B cell (primary cell): Measurements from ENCODE around the gene TGFBR3L. TPM values are rescaled to one million over a fixed set of nuclear protein-coding genes. Genes with fewer than 3 reads are reported as not detected.
A peak's percentile ranks its signal among the peaks of the same experiment; 100 is the strongest.

Source experiments
- ATAC-seq: fragments of 200-7000 bp; cut with Tn5 transposase; one replicate; pipeline ENCODE4 v1.10.0; 2021; ENCODE audit warnings: low read depth, mild to moderate bottlenecking, moderate number of reproducible peaks, moderate library complexity
- CTCF ChIA-PET: fragments of 350-600 bp; sonication (Branson Sonifier 250); formaldehyde crosslinking; loops from one replicate; lab custom pipeline; 2021; ENCODE audit warnings: antibody characterized with exemption, inconsistent platforms; lab: Charles Lee
- POLR2A ChIA-PET: fragments of 350-600 bp; sonication (Branson Sonifier 250); formaldehyde crosslinking; loops from one replicate; lab custom pipeline; 2021; ENCODE audit warnings: antibody characterized with exemption; lab: Charles Lee
- DNase-seq: peaks from one replicate; pipeline ENCODE4 v3.0.0; 2013
- H2AFZ ChIP-seq: 2 replicates; pipeline ENCODE4 v1.6.1; 2012; ENCODE audit warnings: mild to moderate bottlenecking, low read depth, low read length; ENCODE audit not compliant: insufficient read depth, poor library complexity, severe bottlenecking
- H3K27ac ChIP-seq, 2 donors: 1 replicate in 1 of 2; 2 replicates in 1 of 2; pipeline ENCODE4 v1.5.1; 2012 to 2013; ENCODE audit warnings: low read length in 2 of 2, mild to moderate bottlenecking in 2 of 2, moderate library complexity in 1 of 2
- H3K27me3 ChIP-seq, 4 experiments: fragments of 200-600 bp in 1 of 4; sonication (generic) in 1 of 4; replicated peaks in 1 of 4; 1 replicate in 2 of 4; 2 replicates in 2 of 4; pipeline versions ENCODE4 v1.6.1 to v1.7.0; 2013 to 2016; ENCODE audit warnings: low read length in 3 of 4, mild to moderate bottlenecking in 2 of 4, mixed read lengths in 1 of 4, moderate library complexity in 1 of 4; ENCODE audit not compliant: insufficient read depth in 4 of 4, control insufficient read depth in 3 of 4; ENCODE audit errors: control extremely low read depth in 1 of 4
- H3K36me3 ChIP-seq, 2 experiments: replicated peaks in 1 of 2; 1 replicate in 1 of 2; 2 replicates in 1 of 2; pipeline versions ENCODE4 v1.6.1 to v1.7.1; 2013; ENCODE audit warnings: low read length in 1 of 2; ENCODE audit not compliant: insufficient read depth in 2 of 2, control insufficient read depth in 1 of 2; ENCODE audit errors: control extremely low read depth in 1 of 2, extremely low read depth in 1 of 2
- H3K4me1 ChIP-seq, 2 donors: fragments of 200-600 bp in 1 of 2; sonication (generic) in 1 of 2; 1 replicate in 1 of 2; 2 replicates in 1 of 2; pipeline versions ENCODE4 v1.5.1 to v1.6.1; 2013 to 2017; ENCODE audit warnings: low read length in 2 of 2; ENCODE audit not compliant: control insufficient read depth in 2 of 2, insufficient read depth in 2 of 2
- H3K4me2 ChIP-seq: replicated peaks from 2 replicates; pipeline ENCODE3; 2012; ENCODE audit warnings: mild to moderate bottlenecking, low read depth, low read length; ENCODE audit not compliant: poor library complexity, severe bottlenecking
- H3K4me3 ChIP-seq, 5 experiments: fragments of 200-600 bp in 1 of 5; sonication (generic) in 1 of 5; 1 replicate in 3 of 5; 2 replicates in 2 of 5; pipeline versions ENCODE4 v1.5.1 to v1.7.0; 2011 to 2016; ENCODE audit warnings: low read length in 4 of 5, mild to moderate bottlenecking in 4 of 5, low read depth in 2 of 5, control low read depth in 1 of 5, moderate library complexity in 1 of 5; ENCODE audit not compliant: insufficient read depth in 1 of 5; ENCODE audit errors: control extremely low read depth in 1 of 5, extremely low read depth in 1 of 5
- H3K79me2 ChIP-seq: fragments of 200-600 bp; sonication (generic); one replicate; pipeline ENCODE4 v1.6.0; 2016; ENCODE audit warnings: low read length; ENCODE audit not compliant: control insufficient read depth, insufficient read depth
- H3K9ac ChIP-seq: fragments of 200-600 bp; sonication (generic); 2 replicates; pipeline ENCODE4 v1.6.1; 2017; ENCODE audit warnings: mild to moderate bottlenecking, low read length, moderate library complexity
- H3K9me3 ChIP-seq, 3 donors: one replicate each; pipeline versions ENCODE4 v1.6.1 to v1.7.1; 2013; ENCODE audit warnings: low read length in 2 of 3; ENCODE audit not compliant: control insufficient read depth in 2 of 3, insufficient read depth in 1 of 3; ENCODE audit errors: control extremely low read depth in 1 of 3
- H4K20me1 ChIP-seq: 2 replicates; pipeline ENCODE4 v1.6.0; 2012; ENCODE audit warnings: mild to moderate bottlenecking, low read length; ENCODE audit not compliant: insufficient read depth, control insufficient read depth, poor library complexity, severe bottlenecking
- H3K27ac Mint-ChIP-seq: one replicate; pipeline ENCODE4 v1.8.0; 2021; ENCODE audit warnings: mixed read lengths
- H3K27me3 Mint-ChIP-seq: one replicate; pipeline ENCODE4 v1.8.0; 2021; ENCODE audit warnings: mixed read lengths
- H3K4me1 Mint-ChIP-seq: one replicate; pipeline ENCODE4 v1.8.0; 2021; ENCODE audit warnings: mixed read lengths
- H3K4me3 Mint-ChIP-seq: one replicate; pipeline ENCODE4 v1.8.0; 2021; ENCODE audit warnings: mixed read lengths
- H3K9me3 Mint-ChIP-seq: one replicate; pipeline ENCODE4 v1.8.0; 2022; ENCODE audit warnings: mixed read lengths; ENCODE audit not compliant: insufficient read depth
- CTCF ChIP-seq: fragments of 200-600 bp; IDR thresholded peaks from one replicate; pipeline ENCODE4 v1.8.0; 2022; ENCODE audit warnings: antibody characterized with exemption, mild to moderate bottlenecking
- EZH2 ChIP-seq: IDR thresholded peaks from 2 replicates; pipeline ENCODE4 v1.6.1; 2012; ENCODE audit warnings: borderline replicate concordance, low read depth, mild to moderate bottlenecking, moderate library complexity, low read length; ENCODE audit not compliant: insufficient read depth, poor library complexity, severe bottlenecking
- WGBS: methylation state at CpG from one replicate; pipeline ENCODE4 v1.1.5; 2013; ENCODE audit warnings: missing lambda C conversion rate; ENCODE audit not compliant: insufficient coverage; 5-methylcytosine and 5-hydroxymethylcytosine counted together
- intact Hi-C: fragments of 100-400 bp; cut with micrococcal nuclease; formaldehyde crosslinking; loops from one replicate; pipeline ENCODE4 v1.10.0; 2022
- polyA plus RNA-seq: library from polyadenylated mRNA; depleted of rRNA; stranded (reverse); fragments of >200 nt; gene quantifications from 2 replicates; pipeline ENCODE4 v1.2.3, GENCODE V29; 2012
- total RNA-seq, 2 donors: library from RNA; stranded (reverse); fragments of 120-200 nt in 1 of 2; gene quantifications; 1 replicate in 1 of 2; 2 replicates in 1 of 2; pipeline versions ENCODE4 v1.2.3 to v1.2.4, GENCODE V29; 2013 to 2022

The TGFBR3L gene
- total and polyA plus RNA-seq, 2 donors (not counting 1 experiment from before 2014, with no cell fraction given), result 0.21 to 0.22 TPM

GRCh38 chr19:7908742-7909461 is 5.7 kb upstream of the TGFBR3L start:
- ChIA-PET POLR2A (interaction anchor here (0.6 kb wide), 2 partner anchors 46 to 158 kb away, joined by 3 to 5 read pairs; no protein-coding TSS in a partner anchor), CTCF (interaction anchor here (1.3 kb wide), 1 partner anchor 9 kb away, joined by 3 read pairs; no protein-coding TSS in a partner anchor)
- peaks cover 12 to 13% of the 10 kb centered on the region in 2 donors for H3K4me1 ChIP-seq
- intact Hi-C loops, result no loop called here
- DNase-seq (peak; percentile 22), ATAC-seq (no peak)
- TF ChIP-seq CTCF (no peak), EZH2 (no peak)
- H3K4me3 Mint-ChIP-seq, result no peak overlapping the region
- no peak overlapping the region for H3K27ac ChIP-seq
- H3K9me3 ChIP-seq, result no peaks in the 10 kb centered on the region
- no peak overlapping the region for H3K4me2 ChIP-seq
- H3K9ac ChIP-seq, result no peak overlapping the region
- no peak overlapping the region for H3K27ac Mint-ChIP-seq
- no peaks in the 10 kb centered on the region for H3K9me3 Mint-ChIP-seq
- H3K4me3 ChIP-seq, result no peak overlapping the region
- H2AFZ ChIP-seq, result no peak overlapping the region
- WGBS, result 93% methylated on average over 19 of the region's 19 CpGs
- peaks cover 3 to 41% of the 10 kb centered on the region in 2 experiments for H3K36me3 ChIP-seq
- peaks cover 94% of the 10 kb centered on the region for H4K20me1 ChIP-seq
- H3K27me3 ChIP-seq, result no peaks in the 10 kb centered on the region
- H3K4me1 Mint-ChIP-seq, result peaks cover 18% of the 10 kb centered on the region
- peaks cover 40% of the 10 kb centered on the region for H3K79me2 ChIP-seq
- H3K27me3 Mint-ChIP-seq, result no peaks in the 10 kb centered on the region

DNA sequence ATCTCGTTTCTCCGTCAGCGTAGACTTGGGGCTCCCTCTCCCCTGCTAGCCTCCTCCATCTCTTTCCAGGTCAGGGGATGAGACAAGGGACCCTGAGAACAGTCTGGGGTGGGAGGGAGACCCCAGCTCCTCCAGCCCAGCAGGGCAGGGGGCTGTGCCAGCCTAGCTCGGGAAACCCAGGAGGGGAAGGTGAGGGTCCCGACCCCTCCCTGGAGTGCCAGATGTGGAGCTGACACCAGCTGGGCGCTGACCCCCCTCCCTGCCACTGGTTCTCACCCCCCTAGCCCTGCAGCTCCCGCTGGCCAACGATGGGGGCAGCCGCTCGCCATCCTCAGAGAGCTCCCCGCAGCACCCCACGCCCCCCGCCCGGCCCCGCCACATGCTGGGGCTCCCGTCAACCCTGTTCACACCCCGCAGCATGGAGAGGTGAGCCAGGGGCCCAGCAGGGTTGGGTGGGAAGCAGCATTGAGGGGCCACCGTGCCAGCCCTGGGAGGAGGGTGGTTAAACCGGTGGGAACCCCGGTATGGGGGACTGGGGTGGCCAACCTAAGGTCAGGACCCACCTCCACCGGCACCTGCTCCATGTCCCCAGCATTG is 5.1 kb upstream of the TGFBR3L start:
- DNase-seq (no peak), ATAC-seq (no peak)
- no peaks in the 10 kb centered on the region for H3K9me3 Mint-ChIP-seq
- H3K4me1 Mint-ChIP-seq, result peaks cover 14% of the 10 kb centered on the region
- H3K79me2 ChIP-seq, result peaks cover 35% of the 10 kb centered on the region
- H3K9me3 ChIP-seq, result no peaks in the 10 kb centered on the region
- TF ChIP-seq EZH2 (no peak), CTCF (no peak)
- no peak overlapping the region for H2AFZ ChIP-seq
- no peak overlapping the region for H3K9ac ChIP-seq
- H4K20me1 ChIP-seq, result peaks cover 93% of the 10 kb centered on the region
- H3K4me2 ChIP-seq, result no peak overlapping the region
- ChIA-PET CTCF (no interaction called here), POLR2A (interaction anchor here (0.6 kb wide), 1 partner anchor 47 kb away, joined by 5 read pairs; no protein-coding TSS in a partner anchor)
- peaks cover 3 to 41% of the 10 kb centered on the region in 2 experiments for H3K36me3 ChIP-seq
- H3K27ac ChIP-seq, result no peak overlapping the region
- intact Hi-C loops, result no loop called here
- H3K4me3 Mint-ChIP-seq, result no peak overlapping the region
- no peak overlapping the region for H3K4me3 ChIP-seq
- H3K27me3 Mint-ChIP-seq, result no peaks in the 10 kb centered on the region
- H3K27ac Mint-ChIP-seq, result no peak overlapping the region
- WGBS, result 95% methylated on average over 18 of the region's 21 CpGs
- peaks cover 8 to 10% of the 10 kb centered on the region in 2 donors for H3K4me1 ChIP-seq
- peaks cover 0 to 2% (median under 1%) of the 10 kb centered on the region in 4 experiments for H3K27me3 ChIP-seq
